GM21717 (cell line): ENCODE results near the gene LCN1.
"Not testable (repeated sequence)": the region's sequence is repeated elsewhere in the genome, so short reads cannot be mapped to it uniquely, and the experiment has no call there.

Source experiments
- ATAC-seq: cut with Tn5 transposase; IDR thresholded peaks from one replicate; pipeline ENCODE4 v1.9.1; 2021; ENCODE audit warnings: mild to moderate bottlenecking, moderate library complexity; ENCODE audit not compliant: unreplicated experiment

Gene LCN1

GRCh38 chr9:135522137-135522877 lies 1.1 kb downstream of the LCN1 start:
- no peak for ATAC-seq

GRCh38 chr9:135522931-135523330 lies 1.7 kb downstream of the LCN1 start:
- no peak for ATAC-seq

- ATAC-seq, result no peak
Observed at GRCh38 chr9:135523521-135524129, 2.4 kb downstream of the LCN1 start.

GRCh38 chr9:135524130-135524861 lies 3.1 kb downstream of the LCN1 start:
- no peak for ATAC-seq

- no peak for ATAC-seq
Observed at GRCh38 chr9:135525241-135526088, 4.2 kb downstream of the LCN1 start.

GRCh38 chr9:135526089-135526729 lies 5.0 kb downstream of the LCN1 start:
- no peak for ATAC-seq

- ATAC-seq, result no peak
Observed at GRCh38 chr9:135526730-135527571, 5.7 kb downstream of the LCN1 start.

GRCh38 chr9:135528842-135529435 lies 7.7 kb downstream of the LCN1 start:
- not testable (repeated sequence) for ATAC-seq

- no peak for ATAC-seq
Observed at GRCh38 chr9:135530146-135530545, 8.9 kb downstream of the LCN1 start.

- ATAC-seq, result no peak
Observed at GRCh38 chr9:135531096-135531495, 9.9 kb downstream of the LCN1 start.

- no peak for ATAC-seq
Observed at GRCh38 chr9:135533113-135533512, 11.9 kb downstream of the LCN1 start.

GRCh38 chr9:135533674-135534073 lies 12.4 kb downstream of the LCN1 start:
- ATAC-seq, result no peak

- ATAC-seq, result not testable (repeated sequence)
Observed at GRCh38 chr9:135534192-135534711, 13.0 kb downstream of the LCN1 start.

- ATAC-seq, result not testable (repeated sequence)
Observed at GRCh38 chr9:135534826-135535225, 13.6 kb downstream of the LCN1 start.

- not testable (repeated sequence) for ATAC-seq
Observed at GRCh38 chr9:135535631-135536030, 14.4 kb downstream of the LCN1 start.

- ATAC-seq, result no peak
Observed at GRCh38 chr9:135536216-135536615, 15.0 kb downstream of the LCN1 start.

- ATAC-seq, result not testable (repeated sequence)
Observed at GRCh38 chr9:135543262-135543894, 22.1 kb downstream of the LCN1 start.

- ATAC-seq, result no peak
Observed at GRCh38 chr9:135544981-135545635, 23.9 kb downstream of the LCN1 start.
